ENCODE measurements around the gene BCL2L13. TPM values are rescaled to one million over a fixed set of nuclear protein-coding genes. Genes with fewer than 3 reads are reported as not detected.

Gene BCL2L13
- total RNA-seq = 65.3 and 78.0 TPM in 2 replicates

DNA sequence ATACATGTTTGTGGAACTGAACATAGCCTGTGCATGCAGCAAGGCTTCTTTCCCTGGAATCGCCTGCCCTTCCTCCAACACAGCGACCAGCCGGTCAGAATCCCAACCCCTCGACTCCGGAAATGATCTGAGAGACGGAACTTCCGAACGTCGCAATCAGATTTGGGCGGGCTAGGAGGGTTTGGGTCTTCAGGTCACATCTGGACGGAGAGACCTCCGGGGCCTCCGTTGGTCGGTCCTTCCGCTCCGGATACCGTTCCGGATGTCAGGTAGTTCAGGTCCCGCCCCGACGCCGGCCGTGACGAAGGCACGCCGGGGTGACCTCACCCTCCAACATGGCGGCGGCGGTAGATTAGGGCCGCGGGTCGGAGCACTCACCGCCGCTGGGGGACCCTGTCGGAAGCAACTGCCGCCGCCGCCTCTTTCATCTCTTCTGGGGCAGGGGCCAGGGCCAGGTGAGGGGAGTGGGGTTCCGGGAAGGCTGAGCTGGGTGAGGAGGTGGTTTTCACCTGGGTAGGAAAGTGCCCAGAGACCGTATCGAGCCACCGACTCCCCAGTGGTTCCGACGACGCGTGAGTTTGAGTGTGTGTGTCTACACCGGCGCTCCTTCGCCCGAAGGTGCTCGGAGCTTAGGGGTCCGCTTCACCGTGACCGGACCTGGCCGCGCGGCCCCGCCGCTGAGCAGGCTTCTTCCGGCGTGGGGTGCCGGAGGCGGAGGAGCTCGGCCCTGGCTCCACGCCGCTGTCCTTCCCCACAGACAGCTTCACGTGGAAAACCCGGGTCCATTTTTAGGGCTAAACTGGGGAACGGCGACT is at the start of gene BCL2L13:
Gene BCL2L13 (plus strand): TSS at position 326 of the 815 bp plus-strand sequence. CDS start 16,955 bp downstream, outside the sequence.

DNA sequence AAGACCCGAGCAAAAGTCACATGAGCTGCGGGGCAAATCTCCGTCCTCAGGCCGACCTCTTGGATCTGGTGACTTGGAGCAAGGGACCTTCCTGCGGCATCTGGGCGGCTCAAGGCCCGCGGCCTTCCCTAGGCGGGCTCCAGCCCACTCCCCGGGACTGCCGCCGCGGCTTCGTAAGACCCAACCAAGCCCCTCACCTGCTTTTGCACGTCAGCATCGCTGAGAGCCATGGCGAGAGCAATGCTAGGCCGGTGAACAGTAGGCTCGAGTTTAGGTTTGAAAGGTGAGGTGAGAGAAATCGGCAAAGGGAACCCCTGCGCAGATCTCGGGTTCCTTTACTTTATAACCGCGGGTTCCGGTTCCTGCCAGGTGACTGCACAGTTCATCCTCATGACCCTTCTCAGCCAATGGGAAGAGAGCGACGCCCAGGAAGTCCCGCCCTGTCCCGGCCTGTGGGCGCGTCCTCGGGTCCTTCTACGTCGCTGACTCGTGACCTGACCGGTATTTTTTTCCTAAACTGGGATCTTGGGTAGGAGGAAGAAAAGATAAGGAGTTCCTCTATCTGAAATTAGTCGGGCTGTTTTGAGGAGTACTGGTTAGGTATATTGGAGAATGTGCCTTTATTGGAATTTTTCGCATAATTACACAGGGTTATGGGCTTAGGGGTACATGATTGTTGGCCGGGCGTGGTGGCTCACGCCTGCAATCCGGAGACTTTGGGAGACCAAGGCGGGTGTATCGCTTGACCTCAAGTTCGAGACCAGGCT is 10.0 kb upstream of the BCL2L13 start, which contains the start of gene ATP6V1E1:
Gene ATP6V1E1 (minus strand): TSS at position 344 of the 767 bp plus-strand sequence. CDS start 114 bp downstream, at position 230.

GRCh38 chr22:17774206-17774925 is 135.8 kb downstream of the BCL2L13 start, which contains the start of gene BID:
BID (minus strand) TSS chr22:17774469; CDS start chr22:17750116, 24,353 bp downstream.

Other genes starting within 250 kb of the BCL2L13 start
- gene SLC25A18, start 75.3 kb upstream of the BCL2L13 start, total RNA-seq = under 0.01 TPM in 1 of 2 replicates, not detected in the other
- gene ATP6V1E1, start 10.0 kb upstream of the BCL2L13 start, total RNA-seq = 192 and 269 TPM in 2 replicates
- 21.9 and 47.6 TPM in 2 replicates for gene BID, start 135.7 kb downstream of the BCL2L13 start, total RNA-seq

All from nasal cavity respiratory epithelium epithelial cell of viscerocranial mucosa (primary cell).